HG02852 (cell line): Measurements from ENCODE around the gene LSM14B.
A peak's percentile ranks its signal among the peaks of the same experiment; 100 is the strongest.

Source experiments
- ATAC-seq: cut with Tn5 transposase; IDR thresholded peaks from one replicate; pipeline ENCODE4 v1.9.1; 2021; ENCODE audit warnings: mild to moderate bottlenecking, moderate library complexity; ENCODE audit not compliant: unreplicated experiment

LSM14B gene

DNA sequence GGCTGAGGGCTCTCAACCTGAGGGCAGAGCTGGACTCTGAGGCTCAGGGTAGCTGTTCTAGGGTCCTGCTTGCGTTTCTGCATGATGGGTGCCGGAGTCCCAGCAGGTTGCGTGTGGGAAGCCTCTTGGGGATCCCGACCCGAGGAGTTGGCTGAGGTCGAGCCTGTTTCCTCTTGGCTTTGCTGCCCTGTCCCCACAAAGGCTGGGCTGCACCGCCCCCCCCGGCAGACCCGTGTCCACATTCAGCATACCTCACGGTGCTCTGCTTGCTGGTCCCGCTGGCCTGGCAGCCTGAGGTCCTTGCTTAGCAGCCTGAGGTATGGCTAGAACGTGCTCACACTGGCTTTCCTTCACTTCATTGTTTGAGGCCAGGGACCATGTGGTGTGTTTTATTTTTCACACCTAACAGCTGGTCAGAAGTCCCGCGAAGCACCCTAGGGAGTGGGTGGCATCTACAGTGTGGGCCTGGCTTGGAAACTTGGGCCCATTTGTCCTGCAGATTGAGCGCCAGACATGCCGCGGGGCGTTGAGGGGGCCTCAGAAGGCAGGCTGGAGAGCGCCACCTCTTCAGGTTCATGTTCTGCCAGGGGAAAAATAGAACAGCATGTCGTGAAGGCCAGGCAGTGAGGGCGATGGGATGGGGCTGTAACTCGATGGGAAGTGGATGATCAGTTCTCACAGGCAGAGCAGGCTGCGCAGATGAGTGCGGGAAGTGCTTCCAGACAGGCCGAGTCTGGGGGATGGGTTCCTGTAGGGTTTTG, 9.5 kb downstream of the LSM14B start:
- no peak for ATAC-seq

DNA sequence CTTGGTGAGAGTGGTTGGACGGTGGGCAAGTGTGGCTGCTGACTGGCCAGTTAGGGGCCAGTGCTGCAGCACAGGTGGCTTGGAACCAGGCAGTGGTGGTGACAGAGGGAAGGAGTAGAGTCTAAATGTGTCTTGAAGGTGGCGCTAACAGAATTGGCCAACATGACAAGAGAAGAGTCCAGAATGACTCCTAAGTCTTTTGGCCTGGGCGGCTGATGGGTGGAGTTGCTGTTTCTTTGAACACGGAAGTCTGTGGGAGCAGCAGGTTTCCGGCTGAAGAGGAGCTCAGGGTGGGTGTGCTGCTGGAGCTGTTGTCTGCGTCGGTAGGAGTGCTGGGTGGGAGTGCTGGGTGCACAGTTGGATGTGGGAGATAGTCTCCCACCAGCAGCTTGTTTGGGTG, 10.1 kb downstream of the LSM14B start:
- ATAC-seq, result no peak

DNA sequence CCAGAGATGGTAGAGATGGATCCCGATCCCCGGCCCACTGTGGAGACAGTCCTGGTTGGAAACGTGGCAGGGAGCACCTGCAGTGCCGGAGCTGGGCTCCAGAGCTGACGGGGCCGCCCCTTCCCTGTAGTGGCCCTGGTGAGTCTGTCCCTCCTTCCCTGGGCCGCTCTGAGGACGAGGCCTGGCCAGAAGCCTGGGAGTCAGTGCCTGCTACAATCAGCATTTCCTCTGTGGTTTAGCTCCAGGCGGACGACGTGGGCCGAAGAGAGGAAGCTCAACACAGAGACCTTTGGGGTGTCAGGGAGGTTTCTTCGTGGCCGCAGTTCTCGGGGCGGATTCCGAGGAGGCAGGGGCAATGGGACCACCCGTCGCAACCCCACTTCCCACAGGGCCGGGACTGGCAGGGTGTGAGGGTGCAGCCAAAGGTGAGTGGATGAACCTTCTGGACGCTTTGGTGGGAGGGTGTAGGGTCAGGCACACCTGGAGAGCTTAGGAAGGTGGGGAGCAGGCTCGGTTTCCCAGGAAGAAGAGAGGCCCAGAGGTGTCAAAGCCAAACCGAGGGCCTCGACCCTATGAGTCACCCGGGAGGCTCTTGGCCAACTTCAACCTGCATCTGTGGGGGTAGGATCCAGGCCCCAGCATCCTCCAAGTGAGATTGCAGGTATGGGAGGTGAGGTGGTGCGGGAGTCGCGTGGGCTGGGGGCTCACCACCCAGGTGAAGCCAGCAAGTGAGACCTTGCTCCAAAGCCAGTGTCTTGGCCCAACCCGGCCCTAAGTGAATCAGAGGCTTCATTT, 11.0 kb downstream of the LSM14B start:
- no peak for ATAC-seq

DNA sequence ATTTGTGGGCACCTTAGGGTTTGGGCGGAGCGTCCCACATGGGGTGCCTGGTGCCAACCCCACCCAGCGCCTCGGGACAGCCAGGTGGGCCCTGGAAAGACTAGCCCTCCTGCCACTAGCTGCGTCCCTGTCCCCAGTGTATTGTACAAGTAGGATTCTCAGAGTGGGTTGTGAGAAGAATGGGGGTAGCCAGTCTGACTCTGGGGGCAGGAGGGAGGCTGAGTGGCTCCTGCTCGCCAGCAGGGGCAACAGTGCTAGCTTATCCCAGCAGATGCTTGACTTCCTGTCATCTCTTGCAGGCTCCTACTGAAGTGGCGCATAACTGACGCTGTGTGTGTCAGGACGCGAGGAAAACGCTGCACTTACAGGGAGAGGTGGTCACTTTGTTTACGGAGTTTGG, 11.6 kb downstream of the LSM14B start:
- ATAC-seq, result no peak

DNA sequence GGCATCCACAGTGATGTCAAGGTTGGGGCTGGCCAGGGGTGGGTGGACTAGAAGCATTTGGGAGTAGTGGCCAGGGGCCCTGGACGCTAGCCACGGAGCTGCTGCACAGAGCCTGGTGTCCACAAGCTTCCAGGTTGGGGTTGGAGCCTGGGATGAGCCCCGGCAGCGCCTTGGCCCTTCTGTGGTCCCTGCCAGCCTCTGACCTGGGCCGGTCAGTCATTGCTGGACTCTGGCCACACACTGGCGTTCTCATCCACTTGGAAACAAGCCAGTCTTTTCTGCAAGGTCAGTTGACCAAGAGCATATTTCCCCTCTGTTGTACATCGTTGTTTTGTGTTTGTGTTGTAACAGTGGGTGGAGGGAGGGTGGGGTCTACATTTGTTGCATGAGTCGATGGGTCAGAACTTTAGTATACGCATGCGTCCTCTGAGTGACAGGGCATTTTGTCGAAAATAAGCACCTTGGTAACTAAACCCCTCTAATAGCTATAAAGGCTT, 12.5 kb downstream of the LSM14B start:
- ATAC-seq, result no peak

DNA sequence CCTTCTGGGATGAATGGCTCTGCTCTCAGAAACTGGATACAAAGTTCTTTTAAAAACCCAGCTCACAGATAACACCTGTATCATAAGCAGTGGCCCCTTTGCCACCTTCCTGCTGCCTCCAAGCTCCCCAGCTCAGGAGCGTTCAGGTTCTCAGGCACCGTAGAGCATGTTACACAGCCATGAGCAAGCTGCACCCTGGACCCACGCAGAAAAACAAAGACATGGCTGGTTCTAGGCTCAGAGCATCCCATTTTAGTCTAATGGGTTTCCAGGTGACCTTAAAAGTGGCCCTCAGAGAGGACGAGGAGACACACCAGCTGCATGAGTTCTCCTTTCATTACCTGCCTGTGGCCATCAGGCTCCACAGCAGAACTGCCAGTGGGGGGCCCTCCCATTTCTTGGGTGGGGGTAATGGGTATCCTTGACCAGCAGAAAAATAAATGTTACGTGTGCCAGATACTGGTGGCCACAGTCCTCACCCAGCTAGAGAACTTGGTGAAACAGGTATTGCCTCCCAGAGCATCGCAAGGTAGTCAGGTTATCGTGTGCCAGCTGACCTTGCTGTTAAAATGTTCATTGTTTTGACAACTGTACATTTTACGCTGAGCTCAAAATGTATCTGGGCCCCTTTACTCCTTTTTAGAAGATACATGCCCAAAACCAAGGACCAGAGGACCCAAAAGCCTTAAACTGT, 13.4 kb downstream of the LSM14B start:
- no peak for ATAC-seq

DNA sequence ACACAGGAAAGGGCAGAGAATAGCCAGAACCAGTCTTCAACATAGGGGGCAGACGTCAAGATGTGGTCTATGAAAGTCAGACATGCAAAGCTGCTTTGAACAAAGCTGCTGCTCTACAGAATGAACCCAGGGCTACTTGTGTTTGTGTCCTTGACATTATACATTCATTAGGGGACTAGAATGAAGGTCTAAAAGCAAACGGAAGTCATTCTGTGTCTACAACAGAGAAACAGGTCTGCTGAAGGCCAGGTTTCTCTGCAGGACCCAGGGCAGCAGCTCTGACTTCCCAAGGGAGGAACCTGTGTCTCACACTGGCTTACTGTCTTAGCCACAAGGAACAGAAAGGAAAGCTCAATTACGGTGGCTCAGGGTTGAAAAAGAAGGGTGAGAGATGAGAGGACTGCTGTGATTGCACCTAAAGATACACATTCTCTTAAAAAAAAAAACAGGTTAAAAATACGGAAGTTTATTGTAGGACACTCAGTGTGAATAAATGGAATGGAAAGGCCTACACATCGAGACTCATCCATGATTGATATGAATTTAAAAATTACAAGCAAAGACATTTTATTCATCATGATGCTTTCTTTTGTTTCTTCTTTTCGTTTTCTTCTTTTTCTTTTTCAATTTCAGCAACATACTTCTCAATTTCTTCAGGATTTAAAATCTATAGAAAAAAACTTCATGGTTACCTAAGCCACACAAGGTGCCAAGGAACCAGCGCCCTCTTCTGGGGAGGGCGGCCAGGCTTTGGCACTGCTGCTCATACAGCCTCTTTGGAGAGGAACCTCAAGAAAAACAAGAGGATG, 14.2 kb downstream of the LSM14B start:
- no peak for ATAC-seq

DNA sequence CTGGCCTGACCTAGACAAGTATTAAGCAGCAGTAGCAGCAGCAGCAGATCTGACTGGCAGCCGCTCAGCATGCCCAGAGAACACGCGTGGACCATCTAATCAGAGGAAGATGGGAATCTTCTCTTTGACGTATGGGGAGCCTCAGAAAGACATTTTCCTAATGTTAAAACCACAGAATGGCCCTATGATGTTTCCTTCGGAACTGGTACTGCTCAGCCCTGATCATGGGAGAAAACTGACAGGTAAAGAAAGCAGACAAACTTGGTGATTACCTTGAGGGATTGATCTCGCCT, 14.8 kb downstream of the LSM14B start:
- no peak for ATAC-seq

DNA sequence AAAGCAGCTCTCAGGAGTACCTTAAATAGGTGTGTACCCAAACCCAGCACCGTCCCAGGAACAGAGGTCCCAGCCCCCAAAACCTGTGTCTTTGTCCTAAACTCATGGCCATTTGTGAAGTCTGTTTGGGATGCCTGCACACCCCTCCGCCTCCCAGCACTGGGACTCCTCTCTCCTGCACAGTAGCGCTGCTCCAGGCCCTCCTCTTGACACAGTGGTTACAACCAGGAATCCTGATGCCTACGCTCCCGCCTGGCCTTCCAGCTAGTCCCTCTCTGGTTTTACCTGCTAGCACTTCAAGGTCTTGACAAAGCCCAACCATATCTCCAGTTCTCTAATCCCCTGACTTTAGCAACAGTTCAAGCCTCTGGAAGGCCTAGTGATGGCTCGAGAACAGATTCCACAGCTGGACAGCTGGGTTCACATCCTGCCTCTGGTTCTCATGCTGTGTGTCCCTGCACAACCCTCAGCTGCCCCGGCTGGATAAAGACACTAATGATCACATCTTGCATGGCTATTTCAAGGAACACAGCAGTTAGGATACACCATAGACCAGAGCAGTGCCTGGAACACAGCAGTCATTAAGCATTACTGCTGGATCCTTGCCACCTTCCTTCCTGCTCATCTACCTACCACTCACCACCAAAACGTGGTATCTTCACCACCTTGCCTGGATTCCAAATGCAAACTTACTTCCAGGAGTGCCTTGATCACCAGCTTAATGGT, 15.4 kb downstream of the LSM14B start:
- ATAC-seq, result no peak

DNA sequence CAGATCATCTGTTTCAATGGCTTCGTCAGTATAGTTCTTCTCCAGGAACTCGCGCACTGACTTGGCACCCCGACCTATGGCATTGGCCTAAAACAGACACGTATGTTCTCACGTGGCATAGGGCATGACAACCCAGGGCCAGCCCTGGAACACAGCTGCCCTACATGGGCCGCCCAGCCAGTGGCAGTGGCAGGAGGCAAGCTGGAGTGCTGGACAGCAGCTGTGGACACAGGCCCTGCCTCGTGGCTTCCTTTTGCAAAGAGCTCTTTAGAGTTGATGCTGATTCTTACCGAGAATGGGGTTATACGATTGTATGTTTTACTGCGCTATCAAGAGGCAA, 15.9 kb downstream of the LSM14B start:
- no peak for ATAC-seq

DNA sequence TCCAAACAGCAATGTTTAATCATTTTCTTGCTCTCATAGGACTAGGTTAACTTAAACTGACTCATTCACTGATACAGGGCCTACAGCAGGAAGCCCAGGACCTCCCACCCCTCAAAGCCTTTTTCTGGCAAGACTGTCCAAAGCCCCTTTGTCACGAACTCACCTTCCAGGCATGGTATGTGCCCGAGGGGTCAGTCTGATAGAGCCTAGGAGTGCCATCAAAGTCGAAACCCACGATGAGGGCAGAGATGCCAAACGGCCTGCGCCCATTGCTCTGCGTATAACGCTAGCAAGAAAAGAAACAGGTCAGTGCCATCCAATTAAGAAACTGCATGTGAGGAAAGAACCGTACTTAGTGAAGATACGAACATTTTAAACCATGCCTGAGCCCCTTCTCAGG, 16.6 kb downstream of the LSM14B start:
- no peak for ATAC-seq

DNA sequence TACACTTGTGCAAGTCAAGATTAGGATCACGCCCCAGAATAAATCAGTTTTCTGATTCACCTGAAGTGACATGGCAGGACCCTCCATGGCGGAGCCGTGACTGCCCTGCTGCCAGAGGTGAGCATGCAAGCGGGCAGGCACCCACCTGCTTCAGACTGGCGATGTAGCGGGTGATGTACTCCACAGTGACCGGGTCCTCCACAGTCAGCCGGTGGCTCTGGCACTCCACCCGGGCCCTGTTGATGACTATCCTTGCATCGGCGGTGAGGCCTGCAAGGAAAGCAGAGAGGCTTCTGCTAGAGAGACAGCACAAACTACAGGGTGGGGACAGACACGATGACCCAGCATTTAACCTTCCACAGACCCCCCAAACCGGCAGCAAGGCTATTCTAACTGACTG, 17.4 kb downstream of the LSM14B start:
- no peak for ATAC-seq

DNA sequence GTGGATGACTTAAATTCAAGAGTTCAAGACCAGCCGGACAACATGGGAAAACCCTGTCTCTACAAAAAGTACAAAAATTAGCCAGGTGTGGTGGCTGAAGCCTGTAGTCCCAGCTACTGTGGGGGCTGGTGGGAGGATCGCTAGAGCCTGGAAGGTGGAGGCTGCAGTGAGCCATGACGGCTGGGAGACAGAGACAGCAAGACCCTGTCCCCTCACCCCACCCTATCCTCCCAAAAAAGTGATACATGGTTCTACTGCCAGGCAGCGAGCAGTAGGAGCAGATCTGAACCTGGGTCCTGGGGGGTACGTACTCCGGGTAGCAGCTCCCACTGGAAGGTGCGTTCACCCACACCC, 18.7 kb downstream of the LSM14B start:
- no peak for ATAC-seq

DNA sequence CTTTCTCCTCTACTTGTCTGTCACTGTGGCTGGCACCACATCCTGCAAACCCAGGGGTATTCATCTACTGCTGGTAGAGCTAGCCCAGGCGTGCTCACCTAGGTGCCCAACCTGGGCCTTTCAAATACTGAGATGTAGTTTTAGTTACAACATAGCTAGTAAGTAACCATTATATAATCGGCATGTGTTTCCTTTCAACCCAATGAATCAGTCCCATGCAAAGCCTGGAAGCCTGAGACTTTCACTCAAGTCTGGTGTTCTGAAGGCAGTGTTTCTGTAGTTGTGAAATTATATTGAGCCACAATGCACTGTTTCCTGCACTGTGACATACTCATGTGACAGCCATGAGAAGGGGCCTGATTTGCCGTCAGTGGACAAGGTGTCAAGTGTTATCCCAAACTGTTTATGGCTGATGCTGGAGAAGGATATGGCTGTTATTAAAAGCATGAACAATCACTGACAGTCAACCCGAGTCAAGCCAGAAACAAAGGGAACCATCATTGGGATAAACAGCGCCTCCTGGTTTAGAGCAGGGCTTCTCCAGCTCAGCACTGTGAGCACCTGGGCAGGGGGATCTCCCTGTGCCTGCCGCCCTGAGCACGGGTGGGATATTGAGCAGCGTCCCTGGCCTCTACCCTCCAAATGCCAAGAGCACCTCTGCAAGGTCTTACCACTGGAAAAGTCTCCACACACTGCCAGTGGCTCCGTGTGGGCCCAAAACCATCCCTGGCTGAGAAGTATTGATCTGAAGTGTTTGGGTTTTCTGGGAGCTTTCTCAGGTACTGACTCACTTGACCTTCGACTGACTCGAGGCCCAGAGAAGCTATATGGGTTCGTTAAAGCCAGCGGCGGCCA, 19.3 kb downstream of the LSM14B start:
- no peak for ATAC-seq

DNA sequence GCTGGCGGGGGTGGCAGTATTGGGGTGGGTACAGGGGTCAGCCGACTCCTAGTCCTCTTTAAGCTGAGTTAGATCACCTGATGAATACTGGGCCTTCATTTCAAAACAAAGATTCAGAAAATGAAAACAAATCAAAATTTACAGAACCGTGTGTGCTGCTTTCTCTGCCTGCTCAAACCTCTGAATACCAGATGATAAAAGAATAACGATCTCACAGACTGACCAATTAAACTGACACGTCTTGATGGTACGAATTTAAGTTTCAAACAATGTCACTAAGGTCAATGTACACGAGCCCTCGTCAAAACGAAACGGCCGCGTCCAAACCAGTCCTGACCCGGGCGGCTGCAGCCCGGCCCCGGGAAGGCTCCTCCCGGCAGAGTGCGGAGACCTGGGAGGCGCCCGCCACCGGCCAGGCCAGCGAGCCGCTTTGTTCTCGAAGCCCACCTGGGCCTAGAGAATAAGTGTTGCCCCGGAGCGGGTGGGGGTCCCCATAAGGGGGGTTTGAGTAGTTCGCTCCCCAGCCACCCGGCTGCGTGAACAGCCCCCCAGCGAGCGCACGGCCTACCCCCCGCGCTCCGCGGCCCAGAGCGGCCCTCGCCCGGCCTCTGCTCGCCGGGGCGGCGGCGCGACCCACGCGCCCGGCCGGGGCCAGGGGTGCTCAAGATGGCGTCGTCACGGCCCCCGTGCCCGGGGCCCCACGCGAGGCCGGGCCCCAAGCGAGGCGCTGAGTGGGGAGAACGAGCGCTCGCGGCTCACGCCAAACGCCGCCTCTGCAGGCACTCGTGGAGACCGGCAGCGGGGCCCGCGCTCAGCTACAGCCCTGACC, 20.2 kb downstream of the LSM14B start:
- peak; percentile 15 for ATAC-seq

DNA sequence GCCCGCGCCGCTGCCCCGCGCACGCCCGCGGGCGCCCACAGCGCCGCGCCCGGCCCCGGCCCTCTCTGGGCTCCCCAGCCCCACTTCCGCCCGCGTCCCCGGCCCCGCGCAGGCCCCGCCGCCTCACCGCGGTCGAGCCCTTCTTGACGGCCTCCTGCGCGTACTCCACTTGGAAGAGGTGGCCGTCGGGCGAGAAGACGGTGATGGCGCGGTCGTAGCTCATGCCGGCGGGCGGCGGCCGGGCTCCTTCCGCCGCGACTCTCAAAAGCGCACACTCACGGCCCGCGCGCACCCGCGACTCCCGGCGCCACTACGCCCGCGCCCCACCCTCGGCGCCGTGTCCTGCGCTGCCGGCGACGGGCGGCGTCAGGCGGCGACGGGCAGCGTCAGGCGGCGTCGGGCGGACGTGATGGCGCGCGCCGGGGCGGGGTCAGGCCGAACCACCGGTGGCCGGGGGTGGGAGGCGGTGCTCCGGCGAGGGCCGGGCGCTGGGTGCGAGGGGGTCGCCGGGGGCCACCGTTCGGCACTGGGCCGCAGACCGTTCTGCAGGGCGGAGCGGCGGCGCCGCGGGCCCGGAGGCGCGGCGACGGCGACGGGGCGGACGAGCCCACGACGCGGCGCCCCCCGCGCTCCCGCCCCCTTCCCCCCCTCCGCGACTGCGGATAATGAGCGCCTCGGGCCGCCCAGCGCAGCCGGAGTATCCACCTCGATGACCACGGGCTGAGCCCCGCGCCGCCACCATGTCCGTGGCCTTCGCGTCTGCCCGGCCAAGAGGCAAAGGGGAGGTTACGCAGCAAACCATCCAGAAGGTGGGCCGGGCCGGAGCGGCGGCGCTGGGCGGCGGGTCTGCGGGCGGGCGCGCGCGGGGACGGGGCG, 21.0 kb downstream of the LSM14B start, which contains the start of the genes PSMA7 and SS18L1:
Gene PSMA7, minus strand, starts transcription at position 314 of the 876 bp plus-strand sequence. Its CDS starts 91 bp downstream, at position 223.
Gene SS18L1, plus strand, starts transcription at position 689 of the 876 bp plus-strand sequence. Its CDS starts 52 bp downstream, at position 741.
- peak; percentile 75 for ATAC-seq
